Middle frontal gyrus (tissue), 1 donor: ENCODE measurements around the gene DLGAP1.

Experiments
- DNase-seq: peaks from one replicate; pipeline ENCODE4 v3.0.0-alpha.2; 2015; ENCODE audit warnings: low spot score; ENCODE audit errors: extremely low spot score

Gene DLGAP1

GRCh38 chr18:4181882-4182568 is 273.1 kb downstream of the DLGAP1 start:
- no peak for DNase-seq

DNA sequence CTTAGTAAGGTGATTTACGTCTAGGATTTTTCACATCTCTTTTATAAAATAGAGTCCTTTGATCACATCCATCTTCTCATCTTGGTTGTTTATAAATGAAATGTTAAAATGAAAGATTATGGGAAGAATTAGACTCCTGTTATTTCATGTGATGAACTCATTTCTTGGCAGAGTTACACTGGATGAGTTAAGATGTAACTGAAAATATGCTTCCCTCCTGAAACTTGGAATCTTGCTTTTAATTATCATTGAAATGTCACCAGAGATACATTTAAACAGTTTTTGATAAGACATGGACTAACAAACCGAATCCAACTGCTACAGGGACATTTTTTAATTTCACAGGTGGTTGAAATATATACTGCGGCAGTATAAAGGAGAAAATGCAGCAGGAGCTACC is 274.0 kb downstream of the DLGAP1 start:
- no peak for DNase-seq

GRCh38 chr18:4172196-4173100 is 282.7 kb downstream of the DLGAP1 start:
- no peak for DNase-seq

DNA sequence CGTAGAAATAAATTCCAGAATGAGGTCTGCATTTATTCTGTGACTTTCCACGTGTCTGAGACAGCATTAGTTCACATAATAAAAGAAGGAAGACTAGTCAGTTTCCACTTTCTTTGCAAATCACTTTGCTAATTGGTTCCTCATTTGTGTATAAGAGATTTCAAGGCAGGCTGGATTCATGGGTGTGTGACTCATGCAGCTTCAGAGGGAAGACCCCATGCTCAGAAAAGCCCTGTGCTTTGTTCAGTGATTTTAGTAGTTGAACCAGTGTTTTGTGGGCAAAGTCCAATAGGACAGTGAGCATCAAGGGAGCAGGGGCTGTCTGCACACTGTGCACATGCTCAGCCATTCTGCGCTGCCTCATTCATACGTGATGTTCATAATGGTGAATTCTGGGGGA is 297.8 kb downstream of the DLGAP1 start:
- DNase-seq: no peak

DNA sequence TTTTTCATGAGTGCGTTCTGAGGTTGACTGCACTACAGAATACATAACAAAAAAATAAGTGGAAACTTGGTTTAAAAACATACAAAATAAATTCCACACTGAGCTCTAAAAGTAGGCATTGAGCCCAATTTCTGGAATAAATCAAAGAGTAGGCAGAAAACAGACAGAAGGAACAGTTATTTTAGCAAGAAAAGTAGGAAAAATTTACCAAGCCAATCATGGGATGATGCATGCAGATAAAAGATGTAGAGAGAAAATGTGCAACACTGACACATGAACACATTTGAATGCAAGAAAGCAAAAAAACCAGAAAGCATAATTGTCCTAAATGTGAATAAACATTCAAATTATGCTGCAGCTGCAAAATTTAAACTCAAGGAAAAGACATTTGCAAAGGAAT is 308.3 kb downstream of the DLGAP1 start:
- DNase-seq: no peak

DNA sequence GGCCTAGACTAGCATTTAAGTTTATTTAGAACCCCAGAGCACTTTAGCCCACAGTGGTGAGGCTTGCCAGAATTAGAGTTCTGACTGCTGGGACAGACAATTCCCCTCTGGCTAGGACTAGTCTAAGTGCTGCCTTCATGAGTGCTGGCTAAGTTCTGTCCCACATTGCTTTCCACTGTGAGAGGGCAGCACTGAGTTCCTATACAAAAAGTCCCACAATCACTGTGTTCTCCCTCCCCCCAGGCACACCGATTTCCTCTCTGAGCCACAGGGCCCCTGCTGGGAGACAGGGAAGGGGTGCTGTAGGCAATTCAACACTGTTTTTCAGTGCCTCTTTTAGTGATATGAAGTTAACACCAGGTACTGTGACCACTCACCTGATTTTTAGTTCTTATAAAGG is 310.9 kb downstream of the DLGAP1 start:
- DNase-seq: no peak

GRCh38 chr18:4143585-4143984 is 311.5 kb downstream of the DLGAP1 start:
- DNase-seq: no peak

DNA sequence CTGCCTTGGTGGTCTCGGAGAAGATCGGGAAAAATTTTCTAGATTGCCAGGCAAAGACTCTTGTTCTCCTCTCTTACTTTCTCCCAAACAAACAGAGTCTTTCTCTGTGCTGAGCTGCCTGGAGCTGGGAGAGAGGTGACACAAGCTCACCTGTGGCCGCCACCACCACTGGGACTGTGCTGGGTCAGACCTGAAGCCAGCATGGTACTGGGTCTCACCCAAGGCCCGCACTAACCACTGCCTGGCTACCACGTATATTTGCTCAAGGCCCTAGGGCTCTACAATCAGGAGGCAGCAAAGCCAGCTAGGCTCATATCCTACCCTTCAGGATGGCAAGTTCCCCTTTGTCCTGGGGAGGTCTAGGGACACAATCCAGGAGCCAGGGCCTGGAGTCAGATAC is 312.2 kb downstream of the DLGAP1 start:
- DNase-seq: no peak

GRCh38 chr18:4134700-4135099 is 320.4 kb downstream of the DLGAP1 start:
- no peak for DNase-seq

DNA sequence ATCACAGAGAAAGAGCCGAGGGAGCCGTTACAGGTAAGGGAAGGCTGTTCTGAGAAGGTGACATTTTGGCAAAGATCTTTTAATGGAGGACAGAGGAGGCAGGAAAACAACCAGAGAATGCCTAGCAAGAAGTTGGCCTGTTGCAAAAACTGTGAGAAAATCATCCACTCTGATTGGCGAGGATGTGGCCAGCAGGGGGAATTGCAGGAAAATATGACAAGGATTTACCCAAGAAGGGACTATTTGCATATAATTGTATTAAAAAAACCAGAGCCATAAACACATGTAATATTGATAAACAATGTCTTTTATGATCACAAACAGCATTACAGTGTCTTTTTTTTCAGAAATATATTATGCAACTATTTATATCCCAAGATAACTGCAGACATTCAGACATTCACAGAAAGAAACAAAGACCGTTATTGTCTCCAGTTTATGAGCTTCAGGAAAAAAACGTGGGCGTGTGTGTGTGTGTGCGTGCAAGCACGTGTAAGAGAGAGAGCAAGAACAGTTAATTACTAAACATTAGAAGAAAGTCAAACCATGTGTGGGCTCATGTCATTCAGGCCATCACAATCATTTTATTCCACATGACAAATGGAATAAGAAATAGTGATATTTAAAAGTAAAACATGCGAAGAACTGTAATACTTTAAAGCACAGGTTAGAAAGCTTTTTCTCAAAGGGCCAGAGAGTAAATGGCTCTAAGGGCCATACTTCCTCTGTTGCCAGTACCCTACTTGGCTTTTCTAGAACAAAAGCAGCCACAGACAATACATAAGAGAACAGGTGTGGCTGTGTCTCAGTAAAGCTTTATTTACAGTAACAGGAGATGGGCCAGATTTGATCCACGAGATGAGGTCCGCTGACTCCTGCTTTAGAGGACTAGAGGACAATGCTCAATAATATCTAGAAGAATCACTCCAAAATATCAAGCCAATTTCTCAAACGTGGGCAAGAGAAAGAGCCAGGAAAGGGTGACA is 324.1 kb downstream of the DLGAP1 start:
- no peak for DNase-seq

DNA sequence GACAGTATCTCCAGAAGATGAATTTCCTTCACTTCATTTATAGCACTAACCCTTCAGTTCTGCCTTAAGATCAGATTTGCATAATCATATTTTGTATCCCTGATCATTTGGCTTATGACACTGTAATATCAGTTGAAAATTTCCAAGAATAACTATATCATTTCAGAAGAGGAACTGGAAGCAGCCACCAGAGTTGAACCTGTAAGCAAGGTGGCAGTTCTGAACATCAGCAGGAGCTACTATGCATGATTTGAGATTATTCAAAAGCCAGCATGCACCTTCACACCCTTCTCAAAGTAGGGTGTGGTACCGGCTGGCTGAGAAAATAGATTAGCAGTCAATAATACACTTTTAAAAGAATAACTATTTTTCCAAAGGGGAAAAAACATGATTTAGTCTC is 328.2 kb downstream of the DLGAP1 start:
- no peak for DNase-seq

GRCh38 chr18:4125627-4126230 is 329.4 kb downstream of the DLGAP1 start:
- DNase-seq: no peak

DNA sequence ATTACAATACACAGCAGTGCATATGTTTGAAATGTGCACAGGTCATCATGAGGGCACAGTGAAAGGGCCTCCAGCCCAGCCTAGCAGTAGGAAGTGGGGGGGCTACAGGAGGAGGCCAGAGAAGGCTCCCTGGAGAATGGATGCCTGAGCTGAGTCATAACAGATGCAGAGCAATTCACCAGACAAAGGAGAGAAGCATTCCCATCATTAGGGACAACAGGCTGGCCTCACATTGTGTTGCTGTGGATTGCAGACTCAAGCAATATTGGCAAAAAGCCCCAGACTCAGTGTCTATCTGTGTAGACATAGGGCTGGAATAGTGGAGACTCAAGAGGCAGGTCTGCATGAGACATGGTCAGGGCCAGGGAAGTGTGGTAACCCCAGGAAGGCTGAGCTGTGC is 329.9 kb downstream of the DLGAP1 start:
- no peak for DNase-seq

DNA sequence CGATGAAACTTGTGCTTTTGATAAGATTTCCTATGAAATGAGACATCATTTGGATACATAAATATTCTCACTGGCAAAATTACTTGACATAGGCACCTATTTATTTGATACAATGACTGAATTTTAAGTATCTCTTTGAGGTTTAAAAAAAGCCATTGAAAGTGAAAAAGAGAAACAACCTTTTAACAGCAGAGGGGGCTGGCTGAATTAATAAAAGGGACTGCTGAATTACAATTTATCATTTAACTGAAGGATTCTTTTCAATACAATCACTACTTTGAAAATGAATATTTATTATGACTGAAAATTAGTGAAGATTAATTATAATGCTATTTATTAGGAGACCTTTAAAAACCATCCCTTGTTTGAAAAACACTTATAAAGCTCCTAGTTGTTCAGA is 335.3 kb downstream of the DLGAP1 start:
- DNase-seq: no peak

DNA sequence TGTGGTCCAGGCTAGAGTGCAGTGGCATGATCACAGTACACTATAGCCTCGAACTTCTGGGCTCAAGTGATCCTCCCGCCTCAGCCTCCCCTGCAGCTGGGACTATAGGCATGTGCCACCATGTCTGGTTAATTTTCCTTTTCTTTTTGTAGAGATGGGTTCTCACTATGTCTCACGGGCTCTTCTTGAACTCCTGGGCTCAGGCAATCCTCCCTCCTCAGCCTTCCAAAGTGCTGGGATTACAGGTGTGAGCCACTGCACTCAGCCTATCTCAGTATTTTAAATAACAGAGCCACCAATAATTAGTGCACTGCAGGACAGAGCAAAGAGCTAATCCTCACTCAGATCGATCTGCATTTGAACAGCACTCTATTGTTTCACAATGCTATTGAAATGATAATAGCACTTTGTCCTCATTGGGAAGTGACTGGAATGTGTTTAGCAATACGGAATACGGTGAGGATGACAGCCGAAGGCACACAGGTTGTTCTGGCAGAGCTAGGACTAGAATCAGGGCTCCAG is 335.9 kb downstream of the DLGAP1 start:
- no peak for DNase-seq

GRCh38 chr18:4108016-4108415 is 347.1 kb downstream of the DLGAP1 start:
- no peak for DNase-seq

DNA sequence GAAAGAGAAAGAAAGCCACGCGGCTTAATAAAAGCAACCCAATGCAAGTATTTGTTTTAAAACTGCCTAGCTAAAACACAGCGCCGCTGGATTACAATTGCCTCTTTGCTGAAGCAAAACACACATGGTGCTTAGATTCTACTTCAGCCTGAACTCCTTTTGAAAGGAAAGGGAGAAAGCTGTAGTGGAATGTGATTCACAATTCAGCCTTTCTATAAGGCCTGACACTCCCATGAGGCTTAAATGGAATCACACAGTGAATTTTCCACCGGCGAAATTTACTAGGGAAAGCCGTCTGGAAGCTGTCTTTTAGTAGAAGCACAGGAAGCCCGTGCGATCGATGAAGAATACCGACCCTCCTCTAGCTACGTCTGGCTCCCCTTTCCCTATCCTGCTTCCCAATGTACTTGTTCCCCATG is 348.0 kb downstream of the DLGAP1 start:
- no peak for DNase-seq

- DNase-seq: peak; percentile 36
Measured at GRCh38 chr18:4106407-4107033, 348.6 kb downstream of the DLGAP1 start.

- DNase-seq: no peak
Measured at GRCh38 chr18:4102901-4103300, 352.2 kb downstream of the DLGAP1 start.

- DNase-seq: no peak
Measured at GRCh38 chr18:4101009-4101408, 354.1 kb downstream of the DLGAP1 start.
